HG03066 (cell line): Measurements from ENCODE around the gene EPN1.

Source experiments
- ATAC-seq: cut with Tn5 transposase; IDR thresholded peaks from one replicate; pipeline ENCODE4 v1.9.1; 2021; ENCODE audit warnings: low read depth; ENCODE audit not compliant: unreplicated experiment

The EPN1 gene

GRCh38 chr19:55659822-55660221, 15.2 kb upstream of the EPN1 start:
- no peak for ATAC-seq

- ATAC-seq, result no peak
Observed at GRCh38 chr19:55660404-55660803, 14.6 kb upstream of the EPN1 start.

GRCh38 chr19:55660991-55661390, 14.0 kb upstream of the EPN1 start:
- no peak for ATAC-seq

- ATAC-seq, result no peak
Observed at GRCh38 chr19:55661826-55662225, 13.2 kb upstream of the EPN1 start.

- no peak for ATAC-seq
Observed at GRCh38 chr19:55663846-55664536, 11.0 kb upstream of the EPN1 start.

- no peak for ATAC-seq
Observed at GRCh38 chr19:55666343-55667005, 8.6 kb upstream of the EPN1 start.

- no peak for ATAC-seq
Observed at GRCh38 chr19:55667006-55667381, 8.0 kb upstream of the EPN1 start.

- ATAC-seq, result no peak
Observed at GRCh38 chr19:55667511-55667910, 7.5 kb upstream of the EPN1 start.

- no peak for ATAC-seq
Observed at GRCh38 chr19:55667958-55668357, 7.1 kb upstream of the EPN1 start.

GRCh38 chr19:55668603-55669348, 6.2 kb upstream of the EPN1 start:
- no peak for ATAC-seq

- ATAC-seq, result no peak
Observed at GRCh38 chr19:55669418-55670279, 5.4 kb upstream of the EPN1 start.

GRCh38 chr19:55670280-55671053, 4.6 kb upstream of the EPN1 start:
- no peak for ATAC-seq

GRCh38 chr19:55671054-55671378, 4.0 kb upstream of the EPN1 start:
- no peak for ATAC-seq

GRCh38 chr19:55672418-55672817, 2.6 kb upstream of the EPN1 start:
- ATAC-seq, result no peak

- no peak for ATAC-seq
Observed at GRCh38 chr19:55673465-55673864, 1.6 kb upstream of the EPN1 start.

GRCh38 chr19:55673889-55674288, 1.1 kb upstream of the EPN1 start:
- no peak for ATAC-seq

- no peak for ATAC-seq
Observed at GRCh38 chr19:55674459-55674840, 576 bp upstream of the EPN1 start.

- ATAC-seq, result no peak
Observed at GRCh38 chr19:55675661-55676354, 782 bp downstream of the EPN1 start.

- no peak for ATAC-seq
Observed at GRCh38 chr19:55676383-55676782, 1.4 kb downstream of the EPN1 start.
